HG03108 (cell line): ENCODE results near the gene C5orf58.

ENCODE experiments used
- ATAC-seq: cut with Tn5 transposase; IDR thresholded peaks from one replicate; pipeline ENCODE4 v1.9.1; 2021; ENCODE audit warnings: moderate library complexity; ENCODE audit not compliant: unreplicated experiment

C5orf58 gene

GRCh38 chr5:170252720-170253350 is 20.1 kb downstream of the C5orf58 start:
- no peak for ATAC-seq

- ATAC-seq: peak; percentile 98
Observed at GRCh38 chr5:170254056-170254455, 21.3 kb downstream of the C5orf58 start.

- no peak for ATAC-seq
Observed at GRCh38 chr5:170256571-170256970, 23.8 kb downstream of the C5orf58 start.

GRCh38 chr5:170257370-170257769 is 24.6 kb downstream of the C5orf58 start:
- no peak for ATAC-seq

- no peak for ATAC-seq
Observed at GRCh38 chr5:170261528-170262043, 28.8 kb downstream of the C5orf58 start.

GRCh38 chr5:170262061-170263045 is 29.6 kb downstream of the C5orf58 start:
- ATAC-seq: no peak

GRCh38 chr5:170263906-170264305 is 31.1 kb downstream of the C5orf58 start:
- ATAC-seq: no peak

- no peak for ATAC-seq
Observed at GRCh38 chr5:170265522-170265921, 32.7 kb downstream of the C5orf58 start.

- ATAC-seq: no peak
Observed at GRCh38 chr5:170266570-170267381, 34.0 kb downstream of the C5orf58 start.

GRCh38 chr5:170267431-170268152 is 34.8 kb downstream of the C5orf58 start:
- peak; percentile 70 for ATAC-seq

GRCh38 chr5:170268153-170268689 is 35.4 kb downstream of the C5orf58 start:
- no peak for ATAC-seq

GRCh38 chr5:170268884-170269283 is 36.1 kb downstream of the C5orf58 start:
- no peak for ATAC-seq

GRCh38 chr5:170269579-170269978 is 36.8 kb downstream of the C5orf58 start:
- ATAC-seq: no peak

- ATAC-seq: no peak
Observed at GRCh38 chr5:170270293-170271069, 37.7 kb downstream of the C5orf58 start.

- ATAC-seq: no peak
Observed at GRCh38 chr5:170273968-170274710, 41.4 kb downstream of the C5orf58 start.

- ATAC-seq: no peak
Observed at GRCh38 chr5:170275376-170275994, 42.7 kb downstream of the C5orf58 start.

GRCh38 chr5:170276140-170276539 is 43.4 kb downstream of the C5orf58 start:
- ATAC-seq: no peak

GRCh38 chr5:170277867-170278281 is 45.1 kb downstream of the C5orf58 start:
- no peak for ATAC-seq
